Kidney tubule cell (primary cell): ENCODE measurements around the gene CTBP2.
A peak's percentile ranks its signal among the peaks of the same experiment; 100 is the strongest.
"Not testable (repeated sequence)": the region's sequence is repeated elsewhere in the genome, so short reads cannot be mapped to it uniquely, and the experiment has no call there.

Experiments used
- DNase-seq: peaks from one replicate; pipeline ENCODE4 v3.0.0-alpha.2; 2018; ENCODE audit warnings: low spot score

Gene CTBP2

DNA sequence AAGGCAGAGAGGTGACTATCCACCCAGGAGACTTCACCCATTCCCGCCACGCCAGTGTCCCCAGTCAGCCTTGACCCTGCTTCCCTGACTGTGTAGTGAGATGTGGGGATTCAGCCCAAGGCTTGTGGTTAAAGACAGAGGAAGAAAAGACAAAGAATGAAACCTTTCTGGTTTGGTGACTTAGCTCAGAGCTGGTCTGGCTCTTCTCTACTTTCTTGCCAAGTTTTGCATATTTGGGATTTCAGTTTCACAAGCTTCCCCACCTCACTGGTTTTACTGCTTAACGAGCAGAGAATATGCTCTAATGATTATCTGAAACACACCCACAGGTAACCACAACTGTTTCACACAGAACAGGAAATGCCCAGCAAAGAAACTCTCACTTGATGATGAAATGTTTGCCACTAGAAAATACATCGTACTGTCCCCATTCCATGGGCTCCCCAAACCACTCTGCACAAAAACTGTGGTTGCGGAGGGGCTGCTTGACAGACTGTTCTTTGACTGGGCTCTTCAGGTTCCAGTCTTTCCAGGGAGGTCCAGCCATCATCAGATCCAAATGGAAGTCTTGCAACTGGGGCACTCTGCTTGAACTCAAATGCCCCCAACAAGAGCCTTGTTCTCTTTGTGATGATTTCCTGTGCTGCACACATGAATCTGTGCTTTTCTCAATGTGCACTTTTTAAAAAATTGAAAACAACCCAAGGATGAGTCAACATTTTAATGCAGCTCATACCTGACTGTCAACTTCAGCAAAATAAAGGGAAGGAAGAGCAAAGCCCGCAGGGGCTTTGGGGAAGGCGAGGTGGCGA is 95.5 kb downstream of the CTBP2 start:
- peak; percentile 98 for DNase-seq

DNA sequence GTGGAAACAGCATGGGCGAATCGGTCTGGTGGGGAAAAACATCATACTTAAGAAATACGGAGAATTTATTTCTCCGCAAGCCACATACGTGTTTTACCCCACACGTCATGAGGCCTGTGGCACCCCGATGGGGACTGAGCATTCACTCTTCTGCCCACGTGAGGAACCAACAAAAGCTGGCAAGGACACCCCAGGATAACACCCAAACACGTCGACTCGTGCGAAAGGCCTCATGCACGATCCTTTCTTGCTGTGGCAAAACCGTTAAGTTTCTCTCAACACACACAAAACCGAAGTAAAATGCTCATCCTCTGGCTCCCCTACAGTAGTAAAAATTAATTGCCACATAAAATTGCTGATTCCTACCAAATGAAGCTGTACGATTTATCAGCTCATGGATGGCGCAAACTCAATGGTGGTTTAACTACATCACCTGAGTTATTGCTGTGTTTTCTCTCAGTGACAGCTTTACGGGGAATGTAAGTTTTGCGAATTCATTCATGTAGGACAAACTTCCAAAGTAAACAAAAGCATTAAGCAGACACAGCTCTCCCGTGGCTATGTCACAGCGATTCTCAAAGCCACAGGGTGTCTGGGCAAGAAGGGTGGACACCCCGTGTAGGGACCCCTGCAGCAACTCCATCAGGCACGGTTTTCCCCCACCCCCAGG is 97.0 kb downstream of the CTBP2 start:
- no peak for DNase-seq

DNA sequence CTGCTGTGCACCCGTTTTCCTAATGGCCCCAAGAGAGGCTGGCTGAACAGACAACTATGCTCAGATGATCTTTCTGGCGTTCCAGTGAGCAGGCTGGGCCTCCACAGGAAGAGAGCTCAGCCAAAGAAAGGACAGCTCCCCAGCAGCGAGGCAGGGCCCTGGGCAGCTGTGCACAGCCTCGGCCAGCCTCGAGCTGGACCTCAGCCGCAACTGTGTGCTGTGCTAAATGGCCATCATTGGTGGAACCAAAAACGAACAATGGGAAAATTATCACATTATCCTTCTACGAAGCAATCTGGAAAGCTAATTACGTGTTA is 97.5 kb downstream of the CTBP2 start:
- no peak for DNase-seq

DNA sequence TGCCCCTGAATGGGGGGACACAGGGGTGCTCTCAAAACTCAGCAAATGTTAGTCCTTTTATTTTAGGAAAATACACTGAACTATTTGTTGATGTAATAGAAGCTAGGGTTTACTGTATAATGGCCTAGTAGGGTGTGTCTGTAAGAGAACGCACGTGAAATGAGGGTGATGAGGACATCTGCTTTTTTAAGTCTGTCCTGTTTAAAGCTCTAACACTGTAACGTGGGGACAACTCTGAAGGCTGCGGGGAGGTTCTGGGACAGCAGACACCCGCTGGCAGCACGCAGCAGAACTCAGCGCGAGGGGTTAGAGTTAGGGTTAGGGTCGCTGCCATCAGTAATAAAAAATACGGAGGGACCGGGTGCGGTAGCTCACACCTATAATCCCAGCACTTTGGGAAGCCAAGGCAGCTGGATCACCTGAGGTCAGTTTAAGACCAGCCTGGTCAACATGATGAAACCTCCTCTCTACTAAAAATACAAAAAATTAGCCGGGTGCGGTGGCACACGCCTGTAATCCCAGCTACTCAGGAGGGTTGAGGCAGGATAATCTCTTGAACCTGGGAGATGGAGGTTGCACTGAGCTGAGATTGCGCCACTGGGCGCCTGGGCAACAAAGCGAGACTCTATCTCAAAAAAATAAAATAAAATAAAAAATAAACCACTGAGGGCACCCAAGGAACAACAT is 98.0 kb downstream of the CTBP2 start:
- DNase-seq: no peak

DNA sequence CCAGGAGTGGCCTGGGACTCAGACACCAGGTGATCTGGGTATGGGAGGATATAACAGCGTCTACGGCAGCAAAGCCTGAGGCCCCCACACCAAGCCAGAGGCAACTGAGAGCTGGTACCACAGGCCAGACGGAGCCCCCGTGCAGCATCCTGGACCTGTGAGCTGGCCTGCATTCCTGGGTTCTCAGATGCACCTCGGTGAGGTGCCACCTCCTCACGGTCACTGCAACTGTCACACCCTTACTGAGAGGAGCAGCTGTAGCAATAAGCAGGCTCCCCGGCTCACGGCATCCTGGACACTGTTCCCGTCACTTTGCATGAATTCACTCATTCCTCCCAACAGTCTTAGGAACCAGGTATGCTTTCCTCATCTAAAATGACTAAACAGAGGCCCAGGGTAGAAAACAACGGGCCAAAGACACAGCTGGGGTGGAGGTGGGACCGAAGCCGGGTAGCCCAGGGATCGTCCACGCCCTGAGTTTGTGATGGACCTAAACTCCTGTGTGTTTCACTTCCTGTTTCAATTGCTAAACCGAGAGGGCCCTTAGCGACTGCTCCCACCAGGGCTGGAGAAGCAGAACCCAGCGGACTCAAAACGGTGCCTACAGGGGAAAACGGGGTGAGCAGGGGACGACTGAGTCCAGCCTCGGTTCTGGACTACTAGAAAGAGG is 98.7 kb downstream of the CTBP2 start:
- DNase-seq: no peak

DNA sequence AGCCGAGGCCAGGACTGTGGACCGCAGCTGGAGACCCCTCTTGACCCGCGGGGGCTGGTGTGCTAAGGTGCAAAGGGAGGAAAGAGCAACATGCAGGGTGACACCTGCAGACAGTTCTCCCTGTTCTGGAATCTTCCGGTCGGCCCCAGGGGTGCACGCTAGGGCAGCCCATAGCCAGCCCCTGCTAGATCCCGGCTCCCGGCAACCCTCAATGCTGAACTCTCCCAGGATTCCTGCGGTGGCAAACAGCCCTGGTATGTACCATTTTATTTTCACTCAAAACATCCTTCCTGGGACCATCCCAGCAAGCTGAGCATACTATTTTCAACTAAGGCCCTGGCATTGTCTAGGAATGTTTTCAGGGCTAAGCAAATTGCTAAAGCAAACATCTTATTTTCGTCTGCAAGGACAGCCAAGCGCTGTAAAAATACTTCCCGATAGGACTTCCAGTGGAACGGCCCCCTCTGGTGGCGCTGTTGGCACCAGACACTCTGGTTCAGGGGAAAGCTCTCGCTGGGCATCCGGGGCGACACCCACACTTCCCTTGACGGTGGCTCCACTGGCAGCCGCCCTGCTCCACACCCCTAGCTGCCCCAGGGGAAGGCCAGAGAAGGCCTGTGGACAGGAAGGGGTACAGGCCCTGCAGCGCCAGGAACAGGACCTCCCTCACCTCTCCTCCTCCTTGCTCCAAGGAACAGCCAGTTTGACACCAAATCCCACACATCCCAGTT is 99.4 kb downstream of the CTBP2 start:
- DNase-seq: peak; percentile 79

DNA sequence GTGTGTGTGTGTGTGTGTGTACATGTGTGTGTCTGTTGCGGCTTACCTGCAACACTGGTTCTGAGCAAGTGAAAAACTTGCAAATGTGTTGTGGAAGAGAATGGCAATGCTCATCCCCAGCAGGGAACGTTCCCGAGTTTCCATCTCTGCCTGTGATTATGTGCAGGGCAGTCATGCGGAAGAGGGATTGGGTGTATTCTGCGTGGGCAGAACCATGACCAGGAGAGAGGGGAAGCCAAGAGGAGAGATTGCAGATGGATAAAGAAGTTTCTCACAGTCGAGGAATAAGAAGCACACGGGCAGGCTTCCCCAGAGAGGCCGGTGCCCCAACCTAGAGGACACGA is 99.9 kb downstream of the CTBP2 start:
- DNase-seq: peak; percentile 60

DNA sequence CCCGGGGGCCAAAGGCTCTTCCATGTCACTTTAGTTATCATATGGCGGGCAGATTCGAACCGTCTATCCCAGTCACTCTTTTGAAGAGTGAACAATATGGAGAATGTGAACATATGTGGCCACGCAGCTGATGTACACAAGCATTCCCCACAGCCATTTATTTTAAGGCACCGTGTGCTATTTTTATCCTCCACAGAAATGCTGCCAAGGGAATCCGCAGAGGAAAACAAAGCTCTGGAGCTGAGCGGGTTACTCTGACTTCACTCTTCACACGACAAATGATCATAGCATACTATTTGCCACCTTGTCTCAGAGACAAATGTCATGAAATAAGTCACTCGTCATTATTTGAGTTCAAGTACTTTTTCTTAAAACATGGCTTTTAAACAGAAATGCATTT is 100.3 kb downstream of the CTBP2 start:
- DNase-seq: no peak

DNA sequence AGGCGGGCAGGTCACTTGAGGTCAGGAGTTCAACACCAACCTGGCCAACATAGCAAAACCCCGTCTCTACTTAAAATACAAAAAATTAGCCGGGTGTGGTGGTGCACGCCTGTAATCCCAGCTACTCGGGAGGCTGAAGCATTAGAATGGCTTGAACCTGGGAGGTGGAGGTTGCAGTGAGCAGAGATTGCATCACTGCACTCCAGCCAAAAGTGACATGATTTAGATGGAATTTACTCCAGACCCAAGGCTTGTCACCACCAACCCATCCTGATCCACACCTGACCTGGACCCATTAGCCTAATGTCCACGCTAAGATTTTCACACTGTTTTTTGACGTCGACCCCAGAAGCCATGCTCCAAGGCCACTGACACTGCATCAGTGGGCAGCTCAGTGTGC is 101.0 kb downstream of the CTBP2 start:
- DNase-seq: not testable (repeated sequence)

DNA sequence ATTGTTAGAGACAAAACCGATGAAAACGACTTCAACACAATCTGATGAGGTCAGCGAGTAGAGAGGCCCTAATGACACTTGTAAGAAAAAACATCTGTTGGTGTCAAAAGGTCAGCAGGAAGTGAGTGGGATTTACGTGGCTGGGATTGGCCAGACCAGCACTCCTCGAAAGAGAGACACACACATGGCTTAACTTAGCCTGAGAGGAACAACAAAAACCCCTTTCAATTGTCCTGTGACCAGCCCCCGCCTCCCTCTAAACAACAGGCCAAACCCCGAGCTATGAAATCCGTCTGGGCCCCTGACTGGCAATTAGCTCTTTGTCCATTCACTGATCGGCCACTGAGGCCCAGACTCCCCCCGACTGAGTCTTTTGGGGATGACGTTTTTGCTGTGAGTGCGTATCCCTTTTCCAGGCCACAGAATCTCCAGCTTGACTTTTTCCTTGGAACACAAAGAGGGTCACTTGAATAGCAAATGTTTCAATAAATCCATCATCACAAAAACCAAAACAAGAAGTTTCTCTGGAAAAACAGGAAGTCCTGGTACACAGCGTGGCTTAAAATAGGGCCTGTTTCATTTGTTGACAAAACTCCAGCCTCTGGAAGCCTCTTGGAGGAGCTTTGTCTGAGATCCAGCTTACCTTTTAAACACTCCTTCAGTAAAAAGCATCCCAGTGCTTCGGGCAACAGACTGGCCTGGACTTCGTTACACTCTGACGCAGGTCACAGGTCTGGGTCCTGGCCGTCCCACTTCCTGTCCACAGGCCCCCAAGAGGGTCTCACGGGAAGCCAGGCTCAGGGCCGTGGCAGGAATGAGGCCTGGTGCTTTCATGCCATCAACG is 103.0 kb downstream of the CTBP2 start:
- peak; percentile 59 for DNase-seq

DNA sequence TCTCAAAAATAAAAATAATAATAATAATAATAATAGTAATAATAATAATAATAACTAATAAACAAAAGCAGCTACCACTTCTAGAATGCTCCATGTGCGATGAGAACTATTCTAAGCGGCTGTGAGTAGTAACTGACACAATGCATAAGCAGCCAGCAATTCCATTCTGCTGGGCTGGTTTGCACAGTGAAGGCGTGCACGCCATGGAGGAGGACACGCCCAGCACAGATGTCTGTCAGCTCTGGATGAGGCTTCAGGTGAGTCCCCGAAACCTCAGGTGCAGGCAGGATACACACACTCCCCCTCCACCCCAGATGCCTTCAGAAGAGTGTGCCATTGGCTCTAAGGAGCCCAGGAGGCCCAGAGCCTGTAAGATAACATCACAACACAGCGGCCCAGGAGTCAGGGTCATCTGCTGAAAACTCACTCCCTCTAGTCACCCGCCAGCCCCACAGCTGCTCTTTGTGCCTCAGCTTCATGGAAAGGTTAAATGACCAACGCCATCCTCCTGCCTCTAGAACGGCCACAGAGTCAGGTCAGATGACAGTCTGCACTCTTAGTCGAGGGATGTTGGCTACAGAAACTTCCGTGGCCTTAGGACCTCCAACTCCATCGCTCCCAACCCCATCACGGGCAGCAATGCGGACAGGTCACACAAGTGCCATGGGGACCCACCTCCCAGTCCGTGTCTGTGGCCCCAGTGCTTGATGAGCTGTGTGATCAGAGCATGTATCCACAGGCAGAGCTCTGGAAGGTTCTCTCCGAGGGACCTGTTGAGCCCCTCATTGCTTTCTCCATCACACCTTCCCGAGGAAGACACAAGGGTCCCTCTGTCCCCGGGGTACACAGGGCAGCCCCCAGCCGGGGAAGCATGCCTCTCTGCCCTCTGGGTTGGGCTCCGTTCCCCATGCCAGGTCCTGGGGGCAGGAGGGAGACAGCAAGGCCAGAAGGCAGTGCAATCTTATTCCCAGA is 103.9 kb downstream of the CTBP2 start:
- no peak for DNase-seq

DNA sequence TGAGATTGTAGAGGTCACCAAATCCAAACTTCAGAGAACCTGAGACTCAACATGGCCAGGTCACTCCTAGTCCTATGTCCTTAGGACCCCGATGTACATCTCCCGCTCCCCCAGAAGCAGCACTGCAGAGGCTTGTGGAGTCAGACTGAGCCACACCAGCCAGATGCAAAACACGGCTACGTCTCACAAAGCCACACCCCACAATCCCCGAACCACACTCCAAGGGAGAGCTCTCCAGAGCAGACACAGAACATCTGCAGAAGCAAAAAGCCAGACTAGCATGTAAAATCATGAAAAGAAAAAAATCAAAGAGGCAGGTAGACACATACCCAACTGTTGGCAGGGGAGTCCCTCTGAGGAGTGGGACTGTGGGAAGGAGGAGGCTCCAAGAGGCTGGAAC is 104.9 kb downstream of the CTBP2 start:
- DNase-seq: no peak

DNA sequence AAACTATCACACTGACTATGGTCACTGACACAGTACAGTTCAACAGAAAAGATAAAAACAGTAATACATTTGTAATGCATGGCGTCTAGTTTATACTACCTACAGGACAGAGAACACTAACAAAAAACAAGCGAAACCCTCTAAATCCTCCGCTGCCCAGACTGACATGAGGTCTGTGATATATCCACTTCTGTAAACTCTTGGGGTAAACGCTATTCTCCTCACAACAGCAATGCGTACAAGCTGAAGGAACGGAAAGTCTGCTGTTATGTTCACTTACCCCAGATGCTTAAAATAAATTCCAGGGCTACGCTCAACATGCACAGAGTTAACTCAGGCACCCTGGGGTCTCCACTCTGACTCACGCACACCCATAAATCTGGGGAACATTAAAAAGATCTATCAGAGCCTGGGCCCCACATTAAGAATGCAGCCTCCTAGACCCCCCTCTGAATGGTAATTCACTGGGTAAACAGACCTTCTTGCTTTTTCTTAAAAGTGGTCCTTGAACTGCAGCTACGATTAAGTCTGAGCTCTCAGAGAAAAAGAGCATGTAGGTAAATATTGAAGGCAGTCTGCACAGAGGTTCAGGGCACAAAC is 105.6 kb downstream of the CTBP2 start:
- no peak for DNase-seq

DNA sequence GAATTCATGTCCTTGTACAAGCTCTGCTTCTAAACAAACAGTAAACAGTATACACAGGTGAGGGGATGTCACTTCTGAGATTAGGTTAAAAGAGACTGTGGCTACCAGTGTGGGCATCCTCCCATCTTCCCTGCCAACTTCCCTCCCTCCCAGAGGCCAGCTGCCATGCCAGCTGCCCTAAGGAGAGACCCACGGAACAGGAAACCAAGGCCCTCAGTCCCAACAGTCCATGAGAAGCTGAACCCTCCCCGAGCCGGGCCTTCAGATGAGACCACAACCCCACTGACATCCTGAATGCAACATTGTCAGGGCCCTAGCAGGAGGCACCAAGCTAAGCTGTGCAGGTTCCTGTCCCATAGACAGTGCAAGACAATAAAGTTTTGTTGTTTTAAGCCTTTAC is 106.1 kb downstream of the CTBP2 start:
- no peak for DNase-seq

DNA sequence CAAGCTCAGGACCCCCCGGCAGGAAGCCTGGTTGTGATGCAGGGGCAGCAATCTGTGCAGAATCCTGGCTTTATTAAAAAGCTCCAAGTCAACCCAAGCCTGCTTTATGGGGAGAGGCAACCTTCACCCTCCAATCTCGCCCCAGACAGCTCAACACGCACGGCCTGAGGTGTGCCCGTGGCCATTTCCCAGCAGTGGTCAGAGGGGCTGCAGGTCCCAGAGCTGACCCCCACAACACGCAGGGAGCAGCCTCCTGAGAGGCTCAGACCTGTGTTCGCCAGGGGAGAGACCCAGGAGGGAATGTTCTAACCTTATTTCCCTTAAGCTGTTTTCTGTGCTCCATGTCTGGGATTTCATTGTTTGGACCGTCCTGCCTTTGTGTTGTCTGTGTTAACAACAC is 108.2 kb downstream of the CTBP2 start:
- DNase-seq: no peak

DNA sequence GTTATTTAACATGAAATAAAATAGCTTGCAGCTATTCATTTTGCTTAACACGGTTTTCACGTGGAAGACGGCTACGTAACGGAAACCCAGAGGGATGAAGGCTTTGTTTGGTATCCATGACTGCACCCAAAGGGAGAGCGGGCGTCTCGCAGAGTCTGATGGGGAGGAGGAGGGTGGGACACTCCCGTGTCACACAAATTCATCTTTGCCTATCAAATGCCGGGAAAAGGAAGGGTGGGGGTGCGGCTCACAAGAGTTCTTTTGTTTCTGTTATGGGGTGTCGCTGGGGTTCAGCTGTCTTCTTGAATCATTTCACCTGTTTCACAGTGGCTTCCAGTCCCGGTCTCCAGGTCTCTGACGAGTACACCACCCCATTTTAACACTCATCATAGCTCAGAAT is 110.0 kb downstream of the CTBP2 start:
- no peak for DNase-seq

DNA sequence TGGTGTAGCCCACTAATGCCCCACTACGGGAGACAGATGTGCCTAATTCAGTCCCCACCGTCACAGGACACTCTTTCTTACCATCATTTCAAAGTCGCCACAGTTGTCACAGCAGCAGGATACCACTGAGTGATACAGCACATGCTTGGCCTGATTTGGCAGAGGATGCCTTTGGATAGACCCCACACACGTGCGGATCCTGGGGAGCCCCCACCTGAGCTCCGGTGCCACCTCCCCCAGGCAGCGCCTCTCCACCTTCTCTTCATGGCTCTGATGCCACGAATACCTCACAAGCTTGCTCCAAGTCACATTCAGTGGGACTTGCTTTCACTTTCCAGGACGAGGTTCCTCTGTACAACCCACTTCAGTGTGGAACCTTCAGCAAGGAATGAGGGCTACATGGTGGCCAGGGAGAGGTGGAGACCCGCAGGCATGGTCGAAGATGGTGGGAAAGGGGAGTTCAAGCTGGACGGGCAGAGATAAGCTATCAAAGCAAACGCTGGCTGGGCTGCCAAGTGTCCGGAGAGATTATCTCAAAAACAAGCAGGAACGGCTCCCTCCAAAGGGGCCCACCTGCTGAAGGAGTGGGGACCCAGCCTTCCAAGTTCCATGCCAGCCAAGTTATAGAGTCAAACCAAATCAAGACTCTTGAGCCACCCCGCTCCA is 111.0 kb downstream of the CTBP2 start:
- DNase-seq: no peak

DNA sequence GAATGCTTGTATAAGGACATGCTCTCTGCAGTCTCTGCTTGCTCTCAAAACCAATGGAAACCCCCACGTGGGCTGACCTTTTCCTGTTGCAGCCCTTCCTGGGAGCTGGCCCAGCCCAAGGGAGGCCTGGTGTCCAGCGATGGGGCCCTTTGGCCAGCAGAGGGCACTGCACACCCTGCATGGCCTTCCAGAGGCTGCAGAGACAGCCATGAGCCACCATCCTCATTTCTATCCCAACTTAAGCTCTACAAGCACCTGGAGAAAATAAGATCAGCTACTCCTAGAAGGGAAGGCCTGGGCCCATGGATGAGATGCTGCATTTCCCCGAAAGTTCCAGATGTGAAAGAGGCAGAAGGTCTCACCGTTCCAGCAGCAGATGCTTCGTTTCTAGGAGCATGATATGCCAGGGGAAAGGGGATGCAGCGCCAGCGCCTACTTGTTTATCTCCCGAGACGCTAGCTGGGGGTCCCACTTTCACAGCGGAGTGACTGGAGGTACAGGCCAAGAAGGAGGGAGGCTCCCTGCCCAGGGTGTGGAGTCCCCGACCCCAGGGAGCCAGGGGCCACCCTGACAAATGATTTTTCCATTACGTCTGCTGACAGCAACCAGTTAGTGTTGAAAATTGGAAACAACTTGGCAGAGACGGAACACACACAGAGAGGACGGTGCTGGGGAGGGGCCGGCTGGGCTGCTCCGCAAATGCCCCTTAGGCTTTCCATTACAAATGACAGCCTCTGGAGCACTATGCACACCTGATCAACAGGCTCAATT is 112.1 kb downstream of the CTBP2 start:
- DNase-seq: peak; percentile 87
